HG03439 (cell line): ENCODE data around the gene HSBP1L1.
"Not testable (repeated sequence)": the region's sequence is repeated elsewhere in the genome, so short reads cannot be mapped to it uniquely, and the experiment has no call there.

Source experiments
- ATAC-seq: cut with Tn5 transposase; IDR thresholded peaks from one replicate; pipeline ENCODE4 v1.9.1; 2021; ENCODE audit warnings: mild to moderate bottlenecking, moderate library complexity; ENCODE audit not compliant: unreplicated experiment

HSBP1L1 gene

DNA sequence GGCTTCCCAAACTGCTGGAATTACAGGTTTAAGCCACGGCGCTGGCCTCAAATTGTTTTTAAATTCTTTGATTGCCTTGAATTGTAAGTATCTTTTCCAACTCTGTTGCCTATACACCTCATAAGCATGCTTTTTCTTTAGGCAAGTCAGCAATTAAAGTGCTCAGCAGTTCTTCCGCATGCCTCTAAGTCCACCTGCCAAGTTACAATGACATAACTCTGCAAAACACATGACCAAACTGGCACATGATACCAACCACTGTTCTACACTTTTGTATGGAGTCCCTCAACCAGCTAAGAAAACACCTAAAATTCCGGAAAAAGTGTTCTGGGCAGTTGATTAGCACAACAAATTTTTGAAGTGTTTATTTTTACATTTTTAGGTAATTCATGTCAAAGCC, 18.8 kb downstream of the HSBP1L1 start:
- ATAC-seq = no peak

DNA sequence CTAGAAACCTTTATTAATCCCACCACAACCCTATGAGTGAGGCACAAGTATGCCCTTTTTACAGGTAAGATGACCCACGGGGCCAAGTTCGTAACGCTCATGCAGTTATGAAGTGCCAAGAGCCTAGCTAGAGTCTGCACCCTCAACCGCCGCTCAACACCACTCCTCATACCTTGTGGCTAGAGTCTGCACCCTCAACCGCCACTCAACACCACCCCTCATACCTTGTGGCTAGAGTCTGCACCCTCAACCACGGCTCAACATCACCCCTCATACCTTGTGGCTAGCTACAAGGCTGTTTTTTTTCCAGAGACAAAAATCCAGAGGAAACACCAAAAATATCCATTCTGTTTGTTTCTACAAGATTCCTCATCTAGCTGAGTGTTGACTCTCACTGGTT, 19.4 kb downstream of the HSBP1L1 start:
- no peak for ATAC-seq

DNA sequence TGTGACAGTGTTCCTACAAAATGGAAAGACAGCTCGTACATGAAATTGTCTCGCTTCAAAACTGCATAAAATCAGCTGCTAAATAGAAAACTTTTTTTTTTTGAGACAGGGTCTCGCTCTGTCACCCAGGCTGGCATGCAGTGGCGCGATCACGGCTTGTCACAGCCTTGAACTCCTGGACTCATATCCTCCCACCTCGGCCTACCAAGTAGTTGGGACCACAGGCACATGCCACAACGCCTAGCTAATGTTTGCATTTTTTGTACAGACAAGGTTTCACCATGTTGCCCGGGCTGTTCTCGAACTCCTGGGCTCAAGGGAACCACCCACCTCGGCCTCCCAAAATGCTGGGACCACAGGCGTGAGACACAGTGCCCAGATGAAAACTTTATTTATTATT, 20.7 kb downstream of the HSBP1L1 start:
- no peak for ATAC-seq

DNA sequence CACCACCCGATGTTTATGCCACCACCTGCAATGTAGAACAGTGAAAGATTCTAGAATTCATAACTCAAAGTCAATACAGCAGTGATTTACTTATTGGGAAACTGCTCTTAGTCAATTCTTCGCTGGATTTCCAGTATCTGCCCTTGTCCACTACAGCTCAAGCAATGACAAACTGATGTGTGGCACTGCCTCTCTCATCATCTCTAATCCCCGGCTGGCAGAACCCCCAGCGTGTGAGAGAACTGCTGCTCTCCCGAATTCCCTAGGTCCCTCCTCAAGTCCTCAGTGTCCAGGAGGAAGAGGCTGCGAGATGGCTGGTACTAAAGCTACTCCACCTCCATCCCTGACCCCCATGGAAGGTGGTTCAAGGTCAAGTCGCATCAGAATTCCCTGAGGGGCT, 22.3 kb downstream of the HSBP1L1 start:
- ATAC-seq = no peak

DNA sequence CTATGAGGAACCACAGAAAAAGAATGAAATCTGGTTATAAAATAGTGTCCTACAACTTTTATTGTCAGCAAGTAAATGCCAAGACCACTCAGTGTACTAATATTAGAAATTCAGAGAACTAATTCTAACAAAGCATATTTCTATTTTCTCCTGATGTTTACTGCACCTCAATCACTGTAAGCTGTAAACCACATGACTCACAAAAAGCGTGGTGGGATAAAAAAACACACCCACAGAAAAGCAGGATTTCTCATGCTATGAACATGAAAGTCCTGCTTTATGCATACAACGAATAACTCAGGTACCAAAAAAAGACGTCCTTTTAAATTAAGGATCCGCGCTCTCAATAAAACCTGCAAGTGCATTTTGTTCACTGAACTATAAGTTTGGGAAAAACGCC, 23.1 kb downstream of the HSBP1L1 start:
- no peak for ATAC-seq

DNA sequence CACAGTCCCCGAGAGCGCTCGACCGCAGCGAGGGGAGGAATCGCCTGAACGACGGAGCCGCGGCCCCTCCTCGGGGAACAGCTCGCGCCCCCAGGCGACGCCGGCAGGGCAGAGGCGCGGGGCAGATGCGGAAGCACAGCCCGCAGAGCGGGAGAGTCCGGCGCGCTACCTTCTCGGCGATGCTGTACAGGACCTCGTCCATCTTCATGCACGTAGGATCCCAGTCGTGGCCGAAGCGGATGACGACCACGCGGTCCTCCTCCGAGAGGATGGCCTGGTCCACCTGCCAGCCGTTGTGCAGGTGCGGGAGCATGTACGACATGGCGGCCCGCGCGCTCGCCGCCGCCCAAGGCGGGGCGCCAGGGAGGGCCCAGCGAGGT, 23.6 kb downstream of the HSBP1L1 start:
- ATAC-seq = peak; percentile 62

DNA sequence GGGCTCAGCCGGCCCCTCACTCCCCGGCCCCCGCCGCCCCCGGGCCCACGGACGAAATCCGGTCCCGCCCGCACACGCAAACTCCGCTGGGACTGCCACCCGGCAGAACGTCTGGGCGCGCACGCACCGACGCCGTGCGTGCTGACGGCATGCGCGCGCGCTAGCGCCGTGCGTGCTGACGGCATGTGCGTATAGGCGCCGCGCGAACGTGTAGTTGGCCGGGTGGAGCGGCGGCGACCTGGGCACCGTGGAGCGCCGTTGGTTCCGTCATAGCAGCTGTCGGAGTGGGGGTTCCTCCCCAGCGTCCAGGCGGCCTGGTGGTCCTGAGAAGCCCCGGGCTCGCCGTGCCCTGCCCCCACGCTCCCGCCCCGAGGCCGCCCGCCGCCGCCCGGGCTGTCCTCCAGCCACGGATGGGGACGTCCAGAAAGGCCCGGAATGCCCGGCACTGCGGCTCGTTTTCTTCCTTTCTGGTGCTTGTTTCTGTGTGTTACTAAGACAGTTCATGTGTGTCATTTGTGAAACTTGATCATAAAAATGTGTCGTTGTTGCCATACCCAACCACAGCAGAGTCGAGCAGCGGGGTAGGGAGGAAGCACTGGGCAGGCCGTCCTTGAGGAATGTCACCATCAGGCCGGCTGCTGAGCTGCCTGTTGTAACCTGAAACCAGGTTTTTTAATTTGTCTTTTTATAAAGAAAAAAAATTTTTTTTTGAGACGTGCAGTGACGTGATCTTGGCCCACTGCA, 24.2 kb downstream of the HSBP1L1 start, which contains the start of gene TXNL4A:
TXNL4A (minus strand) TSS at position 113 of the 744 bp plus-strand sequence. CDS start 171 bp downstream, outside the sequence.
- peak; percentile 97 for ATAC-seq

DNA sequence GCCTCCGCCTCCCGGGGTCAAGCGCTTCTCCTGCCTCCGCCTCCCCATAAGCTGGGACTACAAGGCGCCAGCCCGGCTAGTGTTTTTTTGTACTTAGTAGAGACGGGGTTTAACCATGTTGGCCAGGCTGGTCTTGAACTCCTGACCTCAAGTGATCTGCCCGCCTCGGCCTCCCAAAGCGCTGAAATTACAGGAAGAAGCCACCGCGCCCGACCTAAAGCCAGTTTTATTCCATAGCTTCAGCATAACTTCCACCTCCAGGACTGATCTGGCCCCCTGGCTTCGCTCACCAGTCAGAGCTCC, 24.7 kb downstream of the HSBP1L1 start:
- no peak for ATAC-seq

DNA sequence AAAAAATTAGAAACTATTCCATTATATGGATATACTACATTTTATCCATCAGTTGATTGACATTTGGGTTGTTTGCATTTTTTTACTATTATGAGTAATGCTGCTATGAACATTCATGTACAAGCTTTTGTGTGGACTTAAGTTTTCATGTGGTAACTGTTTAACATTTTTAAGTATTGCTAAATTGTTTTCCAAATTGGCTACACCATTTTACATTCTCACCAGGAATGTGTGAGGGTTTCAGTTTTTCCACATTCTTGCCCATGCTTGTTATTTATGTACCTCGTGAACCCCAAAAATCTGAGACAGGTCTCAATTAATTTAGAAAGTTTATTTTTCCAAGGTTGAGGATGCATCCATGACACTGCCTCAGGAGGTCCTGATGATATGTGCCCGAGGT, 27.1 kb downstream of the HSBP1L1 start:
- no peak for ATAC-seq

DNA sequence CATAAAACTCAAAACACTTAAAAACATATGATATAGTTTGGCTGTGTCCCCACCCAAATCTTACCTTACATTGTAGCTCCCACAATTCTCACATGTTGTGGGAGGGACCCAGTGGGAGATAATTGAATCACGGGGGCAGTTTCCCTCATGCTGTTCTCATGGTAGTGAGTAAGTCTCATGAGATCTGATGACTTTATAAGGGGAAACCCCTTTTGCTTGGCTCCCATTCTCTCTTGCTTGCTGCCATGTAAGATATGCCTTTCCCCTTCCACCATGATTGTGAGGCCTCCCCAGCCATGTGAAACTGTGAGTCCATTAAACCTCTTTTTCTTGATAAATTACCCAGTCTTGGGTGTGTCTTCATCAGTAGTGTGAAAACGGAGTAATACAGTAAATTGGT, 35.3 kb downstream of the HSBP1L1 start:
- ATAC-seq = not testable (repeated sequence)

DNA sequence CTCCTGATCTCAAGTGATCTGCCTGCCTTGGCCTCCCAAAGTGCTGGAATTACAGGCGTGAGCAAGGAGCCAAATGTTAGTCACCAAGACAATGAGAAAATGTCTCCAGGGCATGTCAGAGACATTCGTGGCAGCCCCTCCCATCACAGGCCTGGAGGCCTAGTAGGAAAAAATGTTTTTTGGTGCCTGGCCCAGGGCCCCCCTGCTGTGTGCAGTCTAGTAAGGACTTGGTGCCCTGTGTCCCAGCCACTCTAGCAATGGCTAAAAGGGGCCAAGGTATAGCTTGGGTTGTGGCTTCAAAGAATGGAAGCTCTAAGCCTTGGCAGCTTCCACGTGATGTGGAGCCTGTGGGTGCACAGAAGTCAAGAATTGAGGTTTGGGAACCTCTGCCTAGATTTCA, 36.4 kb downstream of the HSBP1L1 start:
- ATAC-seq = no peak

DNA sequence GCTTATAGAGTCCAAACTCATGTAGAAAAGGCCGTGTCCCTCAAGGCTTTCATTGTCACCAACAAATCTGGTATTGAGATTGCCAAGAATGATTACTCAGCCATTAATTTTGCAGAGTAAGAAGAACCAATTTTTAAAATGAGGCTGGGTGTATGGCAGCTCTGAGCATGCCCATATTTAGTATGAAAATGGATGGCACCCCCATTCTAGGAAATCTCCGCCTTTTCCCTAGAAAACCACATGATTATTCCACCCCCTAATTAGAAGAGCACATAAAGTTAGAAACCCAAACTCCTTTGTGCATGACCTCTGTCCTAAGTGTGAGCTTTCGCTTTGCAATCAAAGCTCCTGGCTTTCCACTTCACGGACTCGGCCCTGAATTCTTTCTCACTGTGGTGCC, 38.0 kb downstream of the HSBP1L1 start:
- ATAC-seq = no peak

DNA sequence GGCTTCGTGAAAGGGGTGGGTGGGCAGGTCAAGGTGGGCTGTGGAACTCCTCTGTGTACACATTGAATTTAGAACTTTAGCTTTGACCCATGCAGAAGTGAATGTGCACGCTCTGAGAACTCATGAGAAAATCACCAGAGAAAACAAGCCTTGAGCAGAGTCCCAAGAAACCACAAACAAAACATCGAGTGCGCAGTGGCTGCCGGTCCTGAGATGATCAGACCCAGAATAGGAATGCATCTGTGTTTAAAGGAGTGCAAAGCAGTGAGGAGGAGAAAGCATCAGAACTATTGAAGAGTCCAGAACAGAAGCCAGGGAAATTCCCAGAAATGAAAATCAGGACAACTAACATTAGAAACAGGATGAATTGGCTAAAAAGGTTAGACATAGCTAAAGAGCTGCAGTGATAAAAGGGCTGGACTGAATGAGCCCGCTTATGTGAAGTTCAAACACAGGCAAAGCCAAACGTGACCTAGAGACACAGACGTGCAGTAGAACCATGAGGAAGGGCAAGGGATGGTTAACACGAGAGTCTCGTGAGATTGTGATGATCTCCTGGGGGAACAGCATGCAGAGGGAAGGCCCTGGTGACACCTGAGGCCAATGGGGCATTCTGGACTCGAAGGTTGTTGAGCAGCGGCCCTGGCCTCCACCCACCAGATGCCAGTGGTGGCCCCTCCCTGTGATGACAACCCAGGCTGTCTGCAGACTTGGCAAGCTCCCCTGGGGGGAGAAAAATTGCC, 40.3 kb downstream of the HSBP1L1 start:
- no peak for ATAC-seq

DNA sequence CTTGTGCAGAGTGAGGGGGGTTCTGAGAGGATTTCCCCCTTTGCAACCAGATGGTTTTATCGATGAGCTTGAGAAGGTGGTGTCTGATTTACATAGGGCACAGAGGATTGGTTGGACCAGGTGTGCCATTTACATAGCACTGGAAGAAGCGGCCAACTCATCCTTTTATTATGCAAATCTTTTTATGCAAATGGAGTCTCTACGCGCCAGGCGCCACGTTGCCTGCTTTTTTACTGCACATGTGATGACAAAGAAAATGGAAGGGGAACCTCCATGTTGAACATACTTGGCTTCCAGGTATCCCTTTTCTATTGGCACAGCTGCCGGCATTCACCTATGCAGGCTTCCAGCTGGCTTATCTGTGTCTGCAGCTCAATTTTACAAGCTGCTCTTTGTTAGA, 42.3 kb downstream of the HSBP1L1 start:
- ATAC-seq = no peak

DNA sequence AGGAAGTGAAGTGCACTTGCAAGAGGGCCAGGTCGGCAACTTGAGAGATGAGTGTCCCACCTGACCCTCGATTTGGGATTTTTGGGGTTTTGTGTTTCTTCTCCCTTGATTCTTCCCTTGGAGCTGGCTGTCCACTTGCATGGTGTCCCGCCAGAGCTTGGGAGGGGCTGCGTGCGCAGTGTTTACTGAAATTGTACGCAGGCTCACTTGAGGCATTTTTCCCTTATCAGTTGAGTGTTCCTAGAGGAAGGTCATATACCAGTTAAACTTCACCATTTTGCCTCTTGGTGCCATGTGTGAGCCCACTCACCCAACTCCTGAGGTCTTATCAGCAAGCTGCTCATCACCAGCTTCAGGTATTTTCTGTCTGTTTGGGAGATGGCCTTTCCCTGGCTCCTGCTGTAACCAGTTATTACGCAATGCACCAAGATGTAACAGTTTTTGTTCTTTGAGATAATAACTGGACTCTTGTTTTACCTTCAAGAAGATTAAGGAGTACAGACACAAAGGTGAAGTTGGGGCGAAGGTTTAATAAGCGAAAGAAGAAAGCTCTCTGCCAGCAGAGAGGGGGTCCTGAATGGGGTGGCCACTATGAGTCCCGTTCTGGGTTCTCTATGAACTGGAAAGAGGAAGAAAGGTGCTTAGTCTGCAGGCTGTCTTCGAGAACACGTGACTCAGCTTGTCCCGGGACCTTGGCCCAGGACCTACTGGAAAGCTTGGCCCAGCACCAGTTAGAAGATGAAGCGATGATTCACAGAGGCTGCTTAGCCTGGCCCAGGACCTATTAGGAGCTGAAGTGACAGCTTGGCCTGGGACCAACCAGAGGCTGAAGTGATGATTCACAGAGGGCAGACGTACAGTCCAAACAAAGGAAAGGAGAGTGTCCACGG, 45.5 kb downstream of the HSBP1L1 start:
- no peak for ATAC-seq

DNA sequence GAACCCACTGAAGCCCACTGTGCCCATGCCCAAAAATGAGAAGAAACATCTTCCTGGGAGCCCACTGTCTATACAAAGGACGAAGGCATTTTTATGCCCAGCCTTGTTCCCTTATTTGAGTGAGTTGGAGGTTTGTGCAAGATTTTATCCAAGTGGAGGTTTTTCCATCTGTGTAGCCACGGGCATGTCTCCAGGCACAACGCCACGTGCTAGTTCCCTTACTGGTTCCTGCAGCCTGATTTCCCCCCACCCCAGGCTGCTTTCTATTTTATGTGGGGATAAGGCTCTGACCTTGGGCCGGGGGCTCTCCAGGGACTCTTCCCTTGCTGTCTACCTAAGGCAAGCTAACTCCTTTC, 46.1 kb downstream of the HSBP1L1 start:
- ATAC-seq = no peak

DNA sequence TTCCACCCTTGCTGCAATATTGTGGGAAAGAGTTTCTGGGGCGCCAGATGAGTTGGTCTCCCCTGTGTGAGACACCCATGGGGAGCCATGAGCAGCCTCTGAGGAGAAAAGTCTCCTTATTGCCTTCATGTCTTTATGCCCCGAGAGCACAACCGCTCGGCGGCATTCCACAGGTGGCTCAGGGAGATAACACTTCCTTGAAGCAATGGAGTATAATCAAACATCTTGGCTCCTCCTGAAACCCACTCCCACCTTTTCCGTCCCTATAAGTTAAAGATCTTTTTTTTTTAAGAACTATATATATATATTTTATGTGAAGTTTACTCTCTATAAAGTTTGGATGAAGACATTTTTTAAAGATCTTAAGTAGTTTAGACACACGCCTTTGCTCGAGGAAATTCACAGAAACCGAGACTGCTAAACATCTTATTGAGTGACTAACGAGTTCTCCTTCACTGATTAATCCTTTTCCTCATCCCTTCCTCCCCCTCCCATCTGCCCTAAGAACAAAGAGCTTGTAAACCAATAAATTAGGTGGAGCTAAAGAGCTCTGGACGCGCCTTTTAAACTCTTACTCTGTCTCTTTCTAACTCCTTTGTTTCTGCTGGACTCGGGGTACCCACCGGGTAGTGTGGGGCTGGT, 47.2 kb downstream of the HSBP1L1 start:
- ATAC-seq = not testable (repeated sequence)

DNA sequence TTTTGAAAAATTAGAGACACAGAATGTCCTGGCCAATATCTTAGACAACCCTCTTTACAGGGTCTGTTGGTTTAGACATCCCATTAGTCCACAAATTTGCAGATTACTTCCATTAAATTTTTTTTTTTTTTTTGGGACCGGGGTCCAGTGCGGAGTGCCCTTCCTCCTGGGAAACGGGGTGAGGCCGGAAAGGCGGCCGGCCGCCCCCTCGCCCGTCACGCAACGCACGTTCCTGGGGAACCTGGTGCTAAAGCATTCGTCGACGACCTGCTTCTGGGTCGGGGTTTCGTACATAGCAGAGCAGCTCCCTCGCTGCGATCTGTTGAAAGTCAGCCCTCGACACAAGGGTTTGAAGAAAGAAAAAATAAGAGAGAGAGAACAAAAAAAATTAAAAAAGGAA, 48.3 kb downstream of the HSBP1L1 start:
- ATAC-seq = no peak
